GM23248 (cell line): ENCODE data around the gene ATP6V1C2. TPM values are rescaled to one million over a fixed set of nuclear protein-coding genes. Genes with fewer than 3 reads are reported as not detected.

ENCODE experiments used
- DNase-seq: peaks from one replicate; pipeline ENCODE4 v3.0.0-alpha.2; 2015
- H2AFZ ChIP-seq: fragments of 200-600 bp; sonication (generic); 2 replicates; pipeline ENCODE4 v1.6.1; 2016; ENCODE audit warnings: antibody characterized with exemption
- H3F3A ChIP-seq: fragments of 200-600 bp; sonication (generic); 2 replicates; pipeline ENCODE4 v1.6.1; 2016; ENCODE audit warnings: mild to moderate bottlenecking, antibody characterized with exemption, mixed run types; ENCODE audit not compliant: insufficient read depth
- H3K27ac ChIP-seq: fragments of 200-600 bp; sonication (generic); 2 replicates; pipeline ENCODE4 v1.5.1; 2016; ENCODE audit warnings: mild to moderate bottlenecking
- H3K27me3 ChIP-seq: fragments of 200-600 bp; sonication (generic); replicated peaks from 2 replicates; pipeline ENCODE4 v1.6.1; 2016; ENCODE audit warnings: mild to moderate bottlenecking; ENCODE audit not compliant: insufficient read depth
- H3K36me3 ChIP-seq: fragments of 200-600 bp; sonication (generic); 2 replicates; pipeline ENCODE4 v1.6.1; 2016; ENCODE audit warnings: low read depth, mild to moderate bottlenecking
- H3K4me1 ChIP-seq: fragments of 200-600 bp; sonication (generic); 2 replicates; pipeline ENCODE4 v1.6.1; 2016; ENCODE audit warnings: mild to moderate bottlenecking; ENCODE audit not compliant: insufficient read depth
- H3K4me2 ChIP-seq: fragments of 200-600 bp; sonication (generic); one replicate; pipeline ENCODE4 v1.6.1; 2016; ENCODE audit warnings: mild to moderate bottlenecking; ENCODE audit not compliant: unreplicated experiment
- H3K4me3 ChIP-seq: fragments of 200-600 bp; sonication (generic); 2 replicates; pipeline ENCODE4 v1.5.1; 2016; ENCODE audit warnings: mild to moderate bottlenecking
- H3K79me2 ChIP-seq: fragments of 200-600 bp; sonication (generic); 2 replicates; pipeline ENCODE4 v1.6.1; 2016; ENCODE audit warnings: mild to moderate bottlenecking; ENCODE audit not compliant: insufficient read depth
- H3K9ac ChIP-seq: fragments of 200-600 bp; sonication (generic); 2 replicates; pipeline ENCODE4 v1.6.1; 2016; ENCODE audit warnings: mild to moderate bottlenecking
- H3K9me2 ChIP-seq: fragments of 200-600 bp; sonication (generic); 2 replicates; pipeline ENCODE4 v1.6.1; 2016; ENCODE audit warnings: mixed run types, mild to moderate bottlenecking, moderate library complexity; ENCODE audit not compliant: insufficient read depth
- H3K9me3 ChIP-seq: fragments of 200-600 bp; sonication (generic); one replicate; pipeline ENCODE4 v1.6.1; 2017; ENCODE audit warnings: low read depth
- H4K20me1 ChIP-seq: fragments of 200-600 bp; sonication (generic); 2 replicates; pipeline ENCODE4 v1.6.0; 2016; ENCODE audit not compliant: insufficient read depth
- EZH2 ChIP-seq: fragments of 200-600 bp; sonication (generic); IDR thresholded peaks from 2 replicates; pipeline ENCODE4 v1.6.1; 2018; ENCODE audit warnings: antibody characterized with exemption, mild to moderate bottlenecking; ENCODE audit not compliant: insufficient read depth, poor library complexity, severe bottlenecking
- EZH2phosphoT487 ChIP-seq: fragments of 200-600 bp; sonication (generic); IDR thresholded peaks from 2 replicates; pipeline ENCODE4 v1.6.1; 2018; ENCODE audit warnings: antibody characterized with exemption, moderate library complexity, mild to moderate bottlenecking, low read depth; ENCODE audit not compliant: insufficient read depth
- WGBS, 2 experiments: methylation state at CpG; one replicate each; pipeline ENCODE4 v1.1.6; 2015 to 2017; ENCODE audit warnings: low lambda C conversion rate in 2 of 2, low coverage in 1 of 2; ENCODE audit errors: missing lambda C conversion rate in 2 of 2; 5-methylcytosine and 5-hydroxymethylcytosine counted together
- in situ Hi-C: fragments of 300-500 bp; cut with MboI; formaldehyde crosslinking; loops from 2 replicates; pipeline ENCODE4 v1.15.0; 2020
- polyA plus RNA-seq: library from polyadenylated mRNA; unstranded; fragments of >200 nt; fragmentation: Nextera tagmentation; extraction: Ambion mirVana; gene quantifications from 2 replicates; pipeline ENCODE4 v1.2.1, GENCODE V29; 2016
- total RNA-seq: library from RNA; depleted of rRNA; stranded (reverse); fragments of >200 nt; shearing (Covaris generic); gene quantifications from 2 replicates; pipeline ENCODE4 v1.2.3, GENCODE V29; 2014

ATP6V1C2 gene
- total and polyA plus RNA-seq, 2 experiments from 2014 or later, result 0.53 TPM; not detected in 1

GRCh38 chr2:10818984-10819383 is 97.6 kb downstream of the ATP6V1C2 start:
- Histone ChIP-seq H3K4me3 (no peak overlapping the region), H3K36me3 (no peaks in the 10 kb centered on the region), H3K4me2 (no peak overlapping the region), H3K27me3 (peaks cover 20% of the 10 kb centered on the region), H3K9me3 (no peaks in the 10 kb centered on the region), H3K79me2 (no peaks in the 10 kb centered on the region), H3F3A (no peaks in the 10 kb centered on the region), H4K20me1 (no peaks in the 10 kb centered on the region), H3K27ac (no peak overlapping the region), H3K9ac (no peak overlapping the region), H3K4me1 (no peaks in the 10 kb centered on the region), H2AFZ (no peak overlapping the region), H3K9me2 (no peaks in the 10 kb centered on the region)
- TF ChIP-seq EZH2 (no peak), EZH2phosphoT487 (no peak)
- in situ Hi-C loops, result no loop called here
- WGBS, 2 experiments, result 18 to 29% methylated on average over 3 of the region's 3 CpGs
- no peak for DNase-seq

- H3K9ac ChIP-seq, result no peak overlapping the region
- H2AFZ ChIP-seq, result no peak overlapping the region
- no peak overlapping the region for H3K4me2 ChIP-seq
- no peak for DNase-seq
- no peaks in the 10 kb centered on the region for H3K9me3 ChIP-seq
- no peaks in the 10 kb centered on the region for H3F3A ChIP-seq
- WGBS, 2 experiments, result 72 to 73% methylated on average over 12 of the region's 12 CpGs
- H3K27me3 ChIP-seq, result peaks cover 23% of the 10 kb centered on the region
- no peaks in the 10 kb centered on the region for H3K36me3 ChIP-seq
- H3K4me3 ChIP-seq, result no peak overlapping the region
- TF ChIP-seq EZH2, result no peak
- TF ChIP-seq EZH2phosphoT487, result no peak
- no peaks in the 10 kb centered on the region for H3K4me1 ChIP-seq
- H3K79me2 ChIP-seq, result no peaks in the 10 kb centered on the region
- no peak overlapping the region for H3K27ac ChIP-seq
- in situ Hi-C loops, result no loop called here
- no peaks in the 10 kb centered on the region for H4K20me1 ChIP-seq
- H3K9me2 ChIP-seq, result no peaks in the 10 kb centered on the region
These were observed 98.4 kb downstream of the ATP6V1C2 start for GRCh38 chr2:10819714-10820314.

GRCh38 chr2:10820562-10820961 is 99.1 kb downstream of the ATP6V1C2 start:
- Histone ChIP-seq H3K36me3 (no peaks in the 10 kb centered on the region), H3K79me2 (no peaks in the 10 kb centered on the region), H3F3A (no peaks in the 10 kb centered on the region), H3K4me3 (no peak overlapping the region), H2AFZ (no peak overlapping the region), H3K27ac (no peak overlapping the region), H3K4me2 (no peak overlapping the region), H3K9me2 (no peaks in the 10 kb centered on the region), H3K27me3 (peaks cover 30% of the 10 kb centered on the region), H3K4me1 (no peaks in the 10 kb centered on the region), H4K20me1 (no peaks in the 10 kb centered on the region), H3K9ac (no peak overlapping the region), H3K9me3 (no peaks in the 10 kb centered on the region)
- 14 to 16% methylated on average over 8 of the region's 8 CpGs for WGBS, 2 experiments
- DNase-seq, result no peak
- TF ChIP-seq EZH2, result no peak
- in situ Hi-C loops, result no loop called here

- Histone ChIP-seq H3K4me2 (no peak overlapping the region), H3K9me2 (no peaks in the 10 kb centered on the region), H4K20me1 (no peaks in the 10 kb centered on the region), H2AFZ (no peak overlapping the region), H3K4me1 (no peaks in the 10 kb centered on the region), H3F3A (no peaks in the 10 kb centered on the region), H3K9me3 (no peaks in the 10 kb centered on the region), H3K4me3 (no peak overlapping the region), H3K79me2 (no peaks in the 10 kb centered on the region), H3K36me3 (no peaks in the 10 kb centered on the region), H3K27me3 (peaks cover 36% of the 10 kb centered on the region), H3K27ac (no peak overlapping the region), H3K9ac (no peak overlapping the region)
- TF ChIP-seq EZH2phosphoT487 (no peak), EZH2 (no peak)
- DNase-seq, result no peak
- in situ Hi-C loops, result no loop called here
- 62 to 63% methylated on average over 13 of the region's 13 CpGs for WGBS, 2 experiments
These were observed 99.7 kb downstream of the ATP6V1C2 start for GRCh38 chr2:10820978-10821695.
